Measurements from ENCODE around the gene INPP5D.

The INPP5D gene

GRCh38 chr2:233068762-233069418 lies 8.7 kb downstream of the INPP5D start:
- peaks cover 25% of the 10 kb centered on the region for H3K9me3 ChIP-seq (ENCODE audit: control insufficient read depth, low read length)
- H3K4me1 ChIP-seq (ENCODE audit: control insufficient read depth, insufficient read depth, low read length), result peaks cover 8% of the 10 kb centered on the region
- no peak overlapping the region for H3K9ac ChIP-seq (ENCODE audit: low read length)
- no peak overlapping the region for H3K4me3 ChIP-seq (ENCODE audit: low read length)
- H3K36me3 ChIP-seq (ENCODE audit: control insufficient read depth, insufficient read depth, low read length, severe bottlenecking), result no peaks in the 10 kb centered on the region
- H3K27me3 ChIP-seq (replicated peaks; ENCODE audit: control insufficient read depth, insufficient read depth, low read length), result peaks cover 17% of the 10 kb centered on the region
- DNase-seq (ENCODE audit: low read depth), result no peak

DNA sequence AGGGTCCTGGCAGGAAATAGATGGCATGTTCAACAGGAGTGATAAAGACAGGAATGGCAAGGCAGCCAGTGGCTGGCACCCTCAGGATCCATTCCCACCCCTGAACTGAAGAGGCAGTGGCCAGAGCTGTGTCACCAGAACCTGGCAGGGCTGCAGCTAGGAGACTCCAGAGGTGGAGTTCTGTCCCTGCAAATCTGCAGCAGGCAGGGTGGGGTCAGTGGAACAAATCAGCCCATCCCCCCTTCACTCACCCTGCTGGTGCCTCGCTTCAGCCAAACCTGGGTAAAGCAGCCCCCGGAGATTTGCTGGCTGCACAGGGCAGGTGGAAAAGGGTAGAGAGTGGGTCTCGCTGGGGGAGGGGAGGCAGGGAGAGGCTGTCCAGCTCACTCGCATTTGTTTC lies 12.7 kb downstream of the INPP5D start:
- peaks cover 42% of the 10 kb centered on the region for H3K27me3 ChIP-seq (replicated peaks; ENCODE audit: control insufficient read depth, insufficient read depth, low read length)
- no peaks in the 10 kb centered on the region for H3K4me1 ChIP-seq (ENCODE audit: control insufficient read depth, insufficient read depth, low read length)
- no peak overlapping the region for H3K4me3 ChIP-seq (ENCODE audit: low read length)
- H3K9me3 ChIP-seq (ENCODE audit: control insufficient read depth, low read length), result peaks cover 23% of the 10 kb centered on the region
- no peak for DNase-seq (ENCODE audit: low read depth)
- no peak overlapping the region for H3K9ac ChIP-seq (ENCODE audit: low read length)
- H3K36me3 ChIP-seq (ENCODE audit: control insufficient read depth, insufficient read depth, low read length, severe bottlenecking), result no peaks in the 10 kb centered on the region

DNA sequence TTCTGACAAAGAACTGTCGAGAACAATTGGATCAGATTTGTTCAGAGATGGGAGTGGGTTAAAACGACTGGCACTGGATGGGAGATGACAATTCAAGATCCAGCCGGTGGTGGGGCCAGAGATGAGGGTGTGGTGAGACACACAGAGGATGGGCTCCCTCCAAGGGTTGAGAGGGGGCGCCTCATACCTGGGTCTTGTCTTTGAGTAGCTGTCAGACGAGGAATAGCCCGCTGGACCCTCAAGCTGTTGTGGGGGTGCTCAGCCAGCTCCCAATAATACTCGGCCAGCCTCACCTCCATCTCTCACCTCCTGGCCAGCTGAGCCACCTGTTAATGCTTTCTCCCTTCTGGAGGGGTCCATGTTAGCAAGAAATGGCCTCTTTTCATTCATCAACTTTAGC lies 14.0 kb downstream of the INPP5D start:
- DNase-seq (ENCODE audit: low read depth), result no peak
- no peaks in the 10 kb centered on the region for H3K36me3 ChIP-seq (ENCODE audit: control insufficient read depth, insufficient read depth, low read length, severe bottlenecking)

DNA sequence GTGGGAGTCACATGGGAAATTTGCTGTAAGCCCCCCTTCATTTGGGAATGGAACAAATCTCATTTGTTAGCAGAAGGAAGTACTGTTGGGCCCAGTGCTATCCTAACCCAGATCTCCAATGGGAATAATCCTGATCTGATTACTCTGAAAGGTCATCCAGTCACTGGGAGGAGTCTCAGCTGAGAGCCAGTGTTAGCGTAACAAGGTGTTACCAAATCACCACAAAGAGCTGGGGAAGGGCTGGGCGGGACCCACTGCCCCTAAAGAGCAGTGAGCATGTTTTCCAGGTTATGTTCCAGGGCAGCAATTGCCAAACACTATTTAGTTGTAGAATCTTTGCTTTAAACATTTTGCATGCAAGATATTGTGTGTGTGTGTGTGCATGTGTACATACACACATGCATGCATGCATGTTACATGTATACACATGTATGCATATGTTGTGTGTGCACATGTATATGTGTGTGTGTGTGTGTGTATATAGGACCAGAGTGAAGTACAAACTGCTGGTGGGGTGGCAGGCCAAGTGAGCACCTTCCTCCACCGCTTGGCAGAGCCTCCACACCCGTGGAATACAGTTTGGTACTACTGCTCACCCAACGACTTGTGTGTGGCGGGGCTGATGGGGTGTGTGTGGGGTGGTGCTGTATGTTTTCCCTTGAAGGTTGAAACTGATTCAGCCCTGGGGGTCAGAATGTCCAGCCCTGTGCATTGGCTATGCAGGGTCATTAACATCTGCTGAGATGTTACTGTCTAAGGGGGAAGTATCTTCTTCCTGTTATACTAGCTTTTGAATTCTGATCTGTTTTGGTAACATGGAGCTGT lies 15.2 kb downstream of the INPP5D start:
- Histone ChIP-seq H3K9ac (ENCODE audit: low read length) (no peak overlapping the region), H3K4me1 (ENCODE audit: control insufficient read depth, insufficient read depth, low read length) (no peaks in the 10 kb centered on the region), H3K9me3 (ENCODE audit: control insufficient read depth, low read length) (peaks cover 23% of the 10 kb centered on the region), H3K27me3 (replicated peaks; ENCODE audit: control insufficient read depth, insufficient read depth, low read length) (peaks cover 33% of the 10 kb centered on the region), H3K36me3 (ENCODE audit: control insufficient read depth, insufficient read depth, low read length, severe bottlenecking) (no peaks in the 10 kb centered on the region), H3K4me3 (ENCODE audit: low read length) (no peak overlapping the region)
- DNase-seq (ENCODE audit: low read depth), result no peak

More for the DNA sequence above, 14.0 kb downstream of the INPP5D start:
- Histone ChIP-seq H3K9ac (ENCODE audit: low read length) (no peak overlapping the region), H3K27me3 (replicated peaks; ENCODE audit: control insufficient read depth, insufficient read depth, low read length) (peaks cover 36% of the 10 kb centered on the region), H3K9me3 (ENCODE audit: control insufficient read depth, low read length) (peaks cover 23% of the 10 kb centered on the region), H3K4me1 (ENCODE audit: control insufficient read depth, insufficient read depth, low read length) (no peaks in the 10 kb centered on the region), H3K4me3 (ENCODE audit: low read length) (no peak overlapping the region)

DNA sequence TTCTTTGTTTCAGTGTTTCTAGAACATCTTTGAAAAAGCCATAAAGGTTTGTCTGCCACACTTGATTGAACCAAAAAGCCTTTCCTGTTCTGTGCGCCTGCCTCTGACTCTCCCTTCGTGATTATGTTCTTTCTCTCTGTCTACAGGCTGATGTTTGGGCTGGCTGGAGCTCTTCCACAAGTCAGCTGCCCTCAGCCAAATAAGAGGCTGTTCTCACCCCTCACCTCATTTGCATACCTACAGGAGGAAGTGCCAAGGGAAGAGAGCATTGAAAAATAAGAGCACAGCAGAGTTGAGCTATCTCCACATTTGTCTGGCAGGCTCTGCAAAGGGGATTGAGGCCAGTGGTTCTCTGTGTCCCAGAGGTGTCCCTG lies 15.8 kb downstream of the INPP5D start:
- Histone ChIP-seq H3K4me3 (ENCODE audit: low read length) (no peak overlapping the region), H3K4me1 (ENCODE audit: control insufficient read depth, insufficient read depth, low read length) (no peaks in the 10 kb centered on the region), H3K36me3 (ENCODE audit: control insufficient read depth, insufficient read depth, low read length, severe bottlenecking) (no peaks in the 10 kb centered on the region), H3K27me3 (replicated peaks; ENCODE audit: control insufficient read depth, insufficient read depth, low read length) (peaks cover 39% of the 10 kb centered on the region), H3K9ac (ENCODE audit: low read length) (no peak overlapping the region), H3K9me3 (ENCODE audit: control insufficient read depth, low read length) (peaks cover 22% of the 10 kb centered on the region)
- no peak for DNase-seq (ENCODE audit: low read depth)

DNA sequence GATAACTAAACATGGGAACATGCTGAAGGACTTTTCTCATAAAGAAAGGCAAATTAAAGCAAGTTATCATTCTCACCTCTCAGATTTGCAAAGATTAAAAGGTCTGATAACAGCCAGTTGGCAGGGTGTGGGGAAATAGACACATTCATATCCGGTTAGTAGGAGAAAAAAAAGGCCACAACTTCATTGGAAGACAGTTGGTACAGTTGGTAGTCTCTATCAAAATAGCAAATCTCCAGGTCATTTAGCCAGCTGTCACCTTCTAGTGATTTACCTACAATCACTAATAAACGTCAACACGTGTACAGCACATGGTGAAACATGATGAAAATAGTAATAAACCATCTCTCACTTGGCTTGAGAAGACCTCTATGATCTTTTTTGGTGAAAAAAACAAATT lies 16.6 kb downstream of the INPP5D start:
- Histone ChIP-seq H3K27me3 (replicated peaks; ENCODE audit: control insufficient read depth, insufficient read depth, low read length) (peaks cover 43% of the 10 kb centered on the region), H3K9ac (ENCODE audit: low read length) (no peak overlapping the region), H3K4me1 (ENCODE audit: control insufficient read depth, insufficient read depth, low read length) (no peaks in the 10 kb centered on the region), H3K4me3 (ENCODE audit: low read length) (no peak overlapping the region), H3K9me3 (ENCODE audit: control insufficient read depth, low read length) (peaks cover 14% of the 10 kb centered on the region), H3K36me3 (ENCODE audit: control insufficient read depth, insufficient read depth, low read length, severe bottlenecking) (no peaks in the 10 kb centered on the region)
- no peak for DNase-seq (ENCODE audit: low read depth)

GRCh38 chr2:233079473-233079877 lies 19.3 kb downstream of the INPP5D start:
- H3K4me1 ChIP-seq (ENCODE audit: control insufficient read depth, insufficient read depth, low read length), result no peaks in the 10 kb centered on the region
- no peaks in the 10 kb centered on the region for H3K36me3 ChIP-seq (ENCODE audit: control insufficient read depth, insufficient read depth, low read length, severe bottlenecking)
- no peak overlapping the region for H3K9ac ChIP-seq (ENCODE audit: low read length)
- H3K9me3 ChIP-seq (ENCODE audit: control insufficient read depth, low read length), result no peaks in the 10 kb centered on the region
- H3K4me3 ChIP-seq (ENCODE audit: low read length), result no peak overlapping the region
- H3K27me3 ChIP-seq (replicated peaks; ENCODE audit: control insufficient read depth, insufficient read depth, low read length), result peaks cover 50% of the 10 kb centered on the region
- no peak for DNase-seq (ENCODE audit: low read depth)

GRCh38 chr2:233079953-233080835 lies 20.1 kb downstream of the INPP5D start:
- Histone ChIP-seq H3K9ac (ENCODE audit: low read length) (no peak overlapping the region), H3K9me3 (ENCODE audit: control insufficient read depth, low read length) (no peaks in the 10 kb centered on the region), H3K27me3 (replicated peaks; ENCODE audit: control insufficient read depth, insufficient read depth, low read length) (peaks cover 52% of the 10 kb centered on the region), H3K36me3 (ENCODE audit: control insufficient read depth, insufficient read depth, low read length, severe bottlenecking) (no peaks in the 10 kb centered on the region), H3K4me1 (ENCODE audit: control insufficient read depth, insufficient read depth, low read length) (no peaks in the 10 kb centered on the region), H3K4me3 (ENCODE audit: low read length) (no peak overlapping the region)
- DNase-seq (ENCODE audit: low read depth), result no peak

GRCh38 chr2:233080836-233081229 lies 20.7 kb downstream of the INPP5D start:
- H3K27me3 ChIP-seq (replicated peaks; ENCODE audit: control insufficient read depth, insufficient read depth, low read length), result peaks cover 47% of the 10 kb centered on the region
- no peaks in the 10 kb centered on the region for H3K4me1 ChIP-seq (ENCODE audit: control insufficient read depth, insufficient read depth, low read length)
- no peak for DNase-seq (ENCODE audit: low read depth)
- H3K9ac ChIP-seq (ENCODE audit: low read length), result no peak overlapping the region
- no peak overlapping the region for H3K4me3 ChIP-seq (ENCODE audit: low read length)
- no peaks in the 10 kb centered on the region for H3K9me3 ChIP-seq (ENCODE audit: control insufficient read depth, low read length)
- no peaks in the 10 kb centered on the region for H3K36me3 ChIP-seq (ENCODE audit: control insufficient read depth, insufficient read depth, low read length, severe bottlenecking)

DNA sequence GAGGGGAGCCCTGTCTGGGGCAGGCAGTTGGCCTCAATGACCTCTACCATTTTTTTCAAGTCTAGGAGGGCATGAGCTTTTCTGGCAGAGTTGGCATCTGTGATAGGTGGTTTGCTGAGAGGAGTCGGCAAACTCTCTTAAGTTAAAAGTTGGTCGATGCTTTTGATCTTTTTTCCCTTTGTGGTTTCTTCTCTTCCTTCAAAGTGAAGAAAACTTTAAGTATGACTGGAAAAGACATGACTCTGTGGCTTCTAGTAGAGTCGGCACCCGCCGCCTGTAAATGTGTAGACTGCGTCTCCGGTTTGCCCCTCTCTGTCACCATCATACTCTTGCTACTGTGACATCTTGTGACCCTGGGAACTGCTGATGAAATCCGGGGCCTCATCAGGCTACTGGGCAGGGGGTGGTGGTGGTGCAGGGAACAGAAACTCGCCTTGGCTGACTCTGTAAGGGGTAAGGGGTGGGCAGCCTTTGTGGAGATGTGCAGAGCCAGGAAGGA lies 21.1 kb downstream of the INPP5D start:
- Histone ChIP-seq H3K4me3 (ENCODE audit: low read length) (no peak overlapping the region), H3K4me1 (ENCODE audit: control insufficient read depth, insufficient read depth, low read length) (no peaks in the 10 kb centered on the region)
- DNase-seq (ENCODE audit: low read depth), result no peak

GRCh38 chr2:233081731-233082221 lies 21.6 kb downstream of the INPP5D start:
- peaks cover 38% of the 10 kb centered on the region for H3K27me3 ChIP-seq (replicated peaks; ENCODE audit: control insufficient read depth, insufficient read depth, low read length)
- no peak overlapping the region for H3K9ac ChIP-seq (ENCODE audit: low read length)
- no peak overlapping the region for H3K4me3 ChIP-seq (ENCODE audit: low read length)
- no peak for DNase-seq (ENCODE audit: low read depth)
- no peaks in the 10 kb centered on the region for H3K4me1 ChIP-seq (ENCODE audit: control insufficient read depth, insufficient read depth, low read length)
- no peaks in the 10 kb centered on the region for H3K9me3 ChIP-seq (ENCODE audit: control insufficient read depth, low read length)
- no peaks in the 10 kb centered on the region for H3K36me3 ChIP-seq (ENCODE audit: control insufficient read depth, insufficient read depth, low read length, severe bottlenecking)

More for the DNA sequence above, 21.1 kb downstream of the INPP5D start:
- Histone ChIP-seq H3K27me3 (replicated peaks; ENCODE audit: control insufficient read depth, insufficient read depth, low read length) (peaks cover 43% of the 10 kb centered on the region), H3K9ac (ENCODE audit: low read length) (no peak overlapping the region), H3K9me3 (ENCODE audit: control insufficient read depth, low read length) (no peaks in the 10 kb centered on the region), H3K36me3 (ENCODE audit: control insufficient read depth, insufficient read depth, low read length, severe bottlenecking) (no peaks in the 10 kb centered on the region)

Data from adipocyte (in vitro differentiated cells).